HK-2 (cell line): Measurements from ENCODE around the gene RPL27A.
A peak's percentile ranks its signal among the peaks of the same experiment; 100 is the strongest.

Experiments used
- DNase-seq: peaks from one replicate; pipeline ENCODE4 v3.0.0-alpha.2; 2018; ENCODE audit not compliant: unreplicated experiment

Gene RPL27A

DNA sequence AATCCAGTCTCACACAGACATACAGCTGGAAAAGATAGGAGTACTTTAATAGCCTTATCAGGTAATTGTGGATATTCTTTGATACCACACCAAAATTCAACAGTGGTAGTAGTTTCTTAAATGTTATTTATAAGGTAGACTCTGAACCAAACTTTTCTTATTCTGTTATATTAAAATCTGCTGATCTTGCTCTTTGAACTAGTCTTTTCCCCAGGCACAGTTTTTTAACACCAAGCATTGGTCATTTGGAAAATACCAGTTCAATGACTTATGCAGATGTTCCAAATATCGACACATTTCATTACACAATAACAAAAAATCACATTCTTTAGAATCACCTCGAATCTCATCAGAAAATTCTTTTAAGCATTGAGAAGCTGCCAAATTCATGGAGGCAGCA, 7.7 kb upstream of the RPL27A start:
- DNase-seq: no peak

DNA sequence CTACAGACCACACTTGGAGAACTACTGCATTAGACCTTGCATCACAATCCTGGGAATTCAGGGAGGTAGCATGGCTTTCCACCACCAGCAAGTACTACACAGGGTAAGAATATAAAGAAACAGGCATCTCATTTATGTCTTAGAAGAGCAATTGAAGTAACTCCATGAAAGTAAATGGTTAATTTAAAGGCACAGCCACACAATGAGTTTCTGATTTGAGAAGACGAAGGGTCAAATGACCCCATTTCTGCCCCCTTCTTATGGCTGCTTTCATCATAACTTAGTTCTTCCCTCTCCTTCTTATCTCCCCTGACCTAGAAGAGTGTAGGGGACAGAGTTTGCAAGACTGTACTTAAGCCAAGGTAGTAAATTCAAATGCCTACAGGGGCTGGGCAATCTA, 6.1 kb upstream of the RPL27A start:
- DNase-seq: no peak

DNA sequence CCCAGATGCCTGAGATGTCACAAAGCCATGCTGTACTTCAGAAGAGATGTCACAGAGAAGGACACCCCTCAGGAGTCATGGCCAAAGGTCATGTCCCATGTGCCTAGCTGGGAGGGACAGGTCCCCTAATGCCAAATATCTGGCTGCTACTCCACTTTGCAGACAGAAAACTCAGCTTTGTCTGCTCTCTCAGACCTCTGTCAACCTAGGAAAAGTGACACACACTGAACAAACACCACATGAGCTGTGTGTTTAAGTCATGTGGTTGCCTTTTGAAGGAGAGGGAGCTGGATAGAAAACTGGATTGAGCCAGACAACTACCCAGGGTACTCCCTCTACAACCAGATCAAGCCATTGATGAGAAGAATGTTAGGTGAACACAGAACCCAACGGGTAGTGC, 3.6 kb upstream of the RPL27A start:
- no peak for DNase-seq

DNA sequence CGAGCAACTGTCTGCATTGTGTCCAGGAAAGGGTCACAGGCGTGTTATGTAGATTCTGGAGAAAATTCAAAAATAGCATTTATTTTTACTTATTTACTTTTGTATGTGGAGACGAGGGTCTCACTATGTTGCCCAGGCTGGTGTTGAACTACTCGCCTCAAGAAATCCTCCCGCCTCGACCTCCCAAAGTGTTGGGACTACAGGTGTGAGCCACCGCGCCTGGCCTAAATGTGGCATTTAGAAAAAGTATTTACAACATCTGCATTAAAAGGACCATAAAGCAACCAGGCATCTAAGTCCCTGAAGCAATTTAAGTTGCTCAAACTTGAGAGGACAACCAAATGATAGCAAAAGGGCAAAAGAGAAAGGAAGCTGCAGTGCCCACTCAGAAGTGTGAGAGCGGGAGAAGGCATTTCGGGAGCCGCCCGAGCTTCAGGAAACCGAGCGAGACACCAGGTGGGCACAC, 722 bp upstream of the RPL27A start:
- no peak for DNase-seq

DNA sequence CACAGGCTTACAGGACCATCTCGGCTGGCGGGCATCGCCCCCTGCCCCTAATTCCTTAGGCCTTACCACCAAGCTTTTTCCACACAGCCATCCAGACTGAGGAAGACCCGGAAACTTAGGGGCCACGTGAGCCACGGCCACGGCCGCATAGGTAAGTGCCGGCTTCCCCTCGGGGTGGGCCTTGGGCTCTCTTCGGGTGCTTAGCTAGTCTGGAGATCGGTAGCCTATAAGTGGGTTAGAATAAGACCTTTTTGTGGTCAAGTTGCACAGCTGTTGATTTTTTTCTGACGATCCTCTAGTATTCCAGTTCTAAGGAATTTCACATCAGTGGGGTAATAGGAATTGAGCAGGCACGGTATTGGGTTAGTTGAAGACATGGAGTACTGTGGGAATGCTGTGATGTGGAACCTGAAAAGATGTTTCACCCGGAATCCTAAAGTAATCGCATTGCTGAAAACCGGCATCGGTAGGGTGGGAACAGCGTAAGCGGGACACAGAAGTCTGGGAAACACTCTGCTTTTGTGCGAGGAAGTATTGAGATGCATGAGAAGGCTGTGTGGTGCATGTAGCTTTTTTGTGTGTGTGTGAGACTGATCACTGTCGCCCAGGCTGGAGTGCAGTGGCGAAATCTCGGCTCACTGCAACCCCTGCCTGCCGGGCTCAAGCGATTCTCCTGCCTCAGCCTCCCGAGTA, 669 bp downstream of the RPL27A start:
- no peak for DNase-seq

DNA sequence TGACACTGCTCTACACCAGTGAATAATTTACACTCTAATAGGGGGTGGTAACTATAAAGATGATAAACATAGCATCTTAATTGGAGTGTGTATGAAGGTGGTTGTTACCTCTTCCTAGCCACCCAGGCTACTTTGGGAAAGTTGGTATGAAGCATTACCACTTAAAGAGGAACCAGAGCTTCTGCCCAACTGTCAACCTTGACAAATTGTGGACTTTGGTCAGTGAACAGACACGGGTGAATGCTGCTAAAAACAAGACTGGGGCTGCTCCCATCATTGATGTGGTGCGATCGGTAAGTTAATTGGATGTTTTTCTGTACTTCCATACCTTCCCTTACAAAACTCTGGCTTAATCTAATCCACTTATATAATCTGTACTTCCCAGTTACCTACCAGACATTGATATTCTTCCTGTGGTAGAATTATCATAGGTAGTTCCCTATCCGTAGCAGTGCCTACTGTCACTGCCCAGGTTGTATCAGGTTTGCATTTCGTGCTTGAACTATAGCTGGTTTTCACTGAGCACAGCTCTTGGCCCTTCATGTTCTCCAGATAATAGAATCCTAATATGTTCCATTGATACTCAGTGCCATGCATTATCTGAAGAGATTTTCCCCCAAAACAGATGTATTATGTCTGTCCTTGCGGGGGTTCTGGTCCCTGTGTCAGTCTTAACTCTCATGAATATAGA, 2.2 kb downstream of the RPL27A start:
- DNase-seq: no peak

DNA sequence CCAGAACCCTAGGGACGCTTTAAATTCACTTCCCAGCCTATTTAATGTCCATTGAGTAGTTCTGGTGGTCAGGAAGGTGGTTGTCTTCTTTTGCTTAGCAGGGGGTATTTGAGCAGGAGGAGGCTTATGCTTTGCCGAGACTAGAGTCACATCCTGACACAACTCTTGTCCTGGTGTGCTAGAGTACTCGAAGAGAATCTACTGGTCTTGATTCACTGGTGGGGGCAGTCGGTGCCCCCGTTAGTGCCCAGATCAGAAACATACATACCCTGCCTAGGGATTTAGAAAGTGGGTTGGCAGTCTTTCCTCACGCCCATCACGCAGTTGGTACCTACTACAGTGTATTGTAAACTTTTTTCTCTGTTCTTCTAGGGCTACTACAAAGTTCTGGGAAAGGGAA, 2.7 kb downstream of the RPL27A start:
- DNase-seq: no peak

DNA sequence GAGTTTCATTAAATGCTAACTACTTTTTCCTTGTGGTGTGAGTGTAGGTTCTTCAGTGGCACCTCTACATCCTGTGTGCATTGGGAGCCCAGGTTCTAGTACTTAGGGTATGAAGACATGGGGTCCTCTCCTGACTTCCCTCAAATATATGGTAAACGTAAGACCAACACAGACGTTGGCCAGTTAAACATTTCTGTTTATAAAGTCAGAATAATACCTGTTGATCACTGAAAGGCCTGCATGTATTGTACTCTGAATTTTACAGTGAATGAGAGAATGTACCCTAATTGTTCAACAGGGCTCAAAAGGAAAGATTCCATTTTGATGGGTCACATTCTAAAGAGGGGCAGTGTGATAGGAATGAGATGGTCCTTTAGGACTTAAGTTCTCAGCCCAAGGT, 3.2 kb downstream of the RPL27A start:
- DNase-seq: no peak

DNA sequence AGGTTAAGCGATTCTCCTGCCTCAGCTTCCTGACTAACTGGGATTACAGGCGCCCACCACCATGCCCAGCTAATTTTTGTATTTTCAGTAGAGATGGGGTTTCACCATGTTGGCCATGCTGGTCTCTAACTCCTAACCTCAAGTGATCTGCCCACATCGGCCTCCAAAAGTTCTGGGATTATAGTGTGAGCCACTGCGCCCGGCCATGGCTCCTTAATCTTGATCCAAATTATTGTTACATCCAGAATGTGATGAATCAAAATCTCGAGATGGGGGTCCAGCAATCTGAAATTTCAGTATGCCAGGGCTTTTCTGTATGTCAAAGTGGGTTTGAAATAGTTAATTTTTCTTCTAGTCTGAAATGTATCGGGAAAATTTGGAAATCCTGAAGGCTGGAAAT, 3.7 kb downstream of the RPL27A start:
- no peak for DNase-seq

DNA sequence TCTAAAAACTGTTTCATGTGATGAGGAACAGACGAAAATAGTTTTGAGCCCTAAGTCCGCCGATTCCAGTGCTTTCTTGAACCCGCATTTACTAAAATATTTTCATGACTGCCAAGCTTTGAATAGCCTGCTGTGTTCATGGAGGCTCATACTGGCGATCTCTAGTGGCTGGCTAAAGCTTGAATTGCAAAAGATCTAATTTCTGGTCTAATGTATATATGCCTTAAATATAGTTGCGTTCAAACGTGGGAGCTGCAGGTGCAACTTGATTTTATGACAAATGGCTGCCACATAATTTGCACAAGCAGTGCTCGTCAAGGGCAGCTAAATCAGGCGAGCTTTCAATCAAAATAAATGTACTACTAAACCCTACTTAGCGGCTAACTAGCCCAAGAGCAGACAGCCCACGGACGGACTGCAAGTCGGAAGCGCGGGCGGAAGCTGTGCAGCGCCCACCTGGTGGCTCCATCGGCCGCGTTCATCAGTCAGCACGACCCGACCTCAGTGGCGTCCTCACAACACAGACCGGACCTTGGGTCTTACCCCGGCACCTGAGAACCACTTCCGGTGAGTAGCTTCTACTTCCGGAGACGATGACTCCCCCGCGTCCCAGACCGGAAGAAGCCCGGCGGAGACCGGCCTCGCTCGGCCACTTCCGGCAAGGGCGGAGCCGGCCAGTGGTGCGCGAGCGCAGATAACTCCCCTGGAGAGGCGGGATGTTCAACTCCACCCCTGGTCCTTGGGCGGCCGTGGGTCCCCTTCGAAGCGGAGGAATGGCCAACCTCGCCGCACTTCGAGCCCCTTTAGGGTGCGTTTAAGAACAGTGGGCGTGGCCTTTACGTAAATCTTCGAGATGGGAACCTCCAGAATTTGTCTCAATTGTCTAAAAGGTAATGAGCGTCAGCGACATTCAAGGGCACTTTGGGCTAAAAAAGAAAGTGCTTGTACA, 6.1 kb downstream of the RPL27A start:
- peak; percentile 94 for DNase-seq

DNA sequence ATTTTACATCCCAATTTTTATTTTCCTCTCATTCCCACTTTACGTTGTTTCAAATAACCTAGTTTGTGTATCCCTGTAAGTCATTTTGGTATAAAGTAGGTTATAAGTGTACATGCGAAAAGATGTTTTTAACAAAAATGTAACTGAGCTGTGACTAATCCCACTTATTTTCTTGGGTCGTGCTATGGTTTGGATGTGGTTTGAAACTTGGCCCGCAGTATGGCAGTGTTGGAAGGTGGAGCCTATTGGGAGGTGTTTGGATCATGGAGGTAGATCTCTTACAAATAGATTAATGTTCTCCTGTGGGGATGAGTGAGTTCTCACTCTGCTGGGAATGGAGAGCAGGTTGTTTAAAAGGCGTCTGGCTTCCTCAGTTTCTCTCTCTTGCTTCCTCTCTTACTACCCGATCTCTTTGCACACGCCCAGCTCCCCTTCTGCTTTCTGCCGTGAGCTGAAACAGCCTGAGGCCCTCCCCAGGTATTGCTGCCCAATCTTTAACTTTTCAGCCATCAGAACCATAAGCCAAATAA, 7.2 kb downstream of the RPL27A start:
- no peak for DNase-seq

DNA sequence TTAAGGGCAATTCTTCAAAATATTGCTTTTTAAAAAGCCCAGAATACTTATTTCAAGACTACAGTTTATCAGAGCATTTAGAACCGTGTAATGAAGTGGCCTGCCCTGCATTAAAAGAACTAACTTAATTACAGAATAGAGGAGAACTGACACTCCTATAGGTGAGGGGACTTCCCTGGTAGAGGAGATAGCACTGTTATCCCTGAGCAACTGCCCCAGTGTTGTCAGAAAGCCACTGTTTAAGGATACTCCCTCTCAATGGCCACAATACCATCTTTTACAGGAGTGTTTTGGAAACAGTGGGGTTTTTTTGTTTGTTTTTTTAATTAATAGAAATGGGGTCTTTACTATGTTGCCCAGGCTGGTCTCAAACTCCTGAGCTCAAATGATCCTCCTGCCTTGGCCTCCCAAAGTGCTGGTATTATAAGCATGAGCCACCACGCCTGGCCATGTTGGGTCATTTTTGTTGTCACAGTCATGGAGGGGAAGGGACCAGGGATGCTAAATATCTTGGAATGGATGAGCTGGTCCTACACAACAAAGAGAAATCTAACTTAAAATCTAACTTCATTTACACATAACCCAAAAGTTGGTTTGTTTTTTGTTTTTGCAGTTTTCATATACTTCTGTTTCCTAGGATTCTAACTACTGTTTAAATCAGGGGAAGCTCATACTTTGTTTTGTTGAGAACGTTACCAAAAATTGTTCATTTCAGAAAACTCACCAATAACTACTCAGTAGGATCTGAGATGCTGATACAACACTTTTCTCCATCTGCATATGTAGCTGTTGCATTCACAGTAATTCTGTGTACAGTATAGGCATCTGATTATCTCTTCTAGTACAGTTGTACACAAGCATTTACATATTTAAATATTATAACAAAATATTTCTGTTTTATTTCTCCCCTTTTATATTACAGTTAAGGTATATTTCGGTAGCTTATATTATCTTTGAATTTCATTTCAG, 8.1 kb downstream of the RPL27A start:
- DNase-seq: no peak

DNA sequence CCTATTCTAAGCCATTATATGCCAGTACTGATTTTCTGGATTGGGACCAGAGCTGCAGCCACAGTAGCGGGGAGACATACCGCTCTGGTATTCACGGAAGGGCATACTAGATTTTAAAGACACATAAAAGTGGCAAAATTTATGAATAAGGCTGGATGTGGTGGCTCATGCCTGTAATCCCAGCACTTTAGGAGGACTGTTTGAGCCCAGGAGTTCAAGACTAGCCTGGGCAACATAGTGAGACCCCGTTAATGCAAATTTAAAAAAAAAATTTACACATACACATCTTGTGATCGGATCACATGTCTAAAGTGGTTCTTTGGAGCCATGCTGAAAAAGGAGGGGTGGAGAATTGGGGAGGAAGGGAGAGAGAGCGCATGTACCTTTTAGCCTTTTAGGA, 9.0 kb downstream of the RPL27A start:
- DNase-seq: no peak

DNA sequence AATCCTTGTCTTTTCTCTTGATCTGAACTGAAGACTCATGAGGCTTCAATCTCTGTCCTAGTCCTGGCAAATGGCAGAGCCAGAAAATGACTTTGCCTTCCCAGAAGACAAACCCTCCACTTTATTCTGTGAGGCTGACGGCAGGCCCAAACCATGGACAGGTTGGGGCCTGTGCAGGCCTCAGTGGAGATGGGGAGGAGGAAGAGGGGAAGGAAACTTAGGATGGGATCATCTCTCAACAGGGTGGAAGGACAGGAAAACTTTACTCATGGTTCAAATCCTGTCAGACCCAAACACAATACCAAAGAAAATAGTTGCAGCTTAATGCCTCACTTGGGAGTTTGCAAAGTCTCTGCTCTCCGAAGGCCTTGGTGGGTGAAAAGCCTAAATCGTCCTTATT, 9.8 kb downstream of the RPL27A start:
- no peak for DNase-seq

DNA sequence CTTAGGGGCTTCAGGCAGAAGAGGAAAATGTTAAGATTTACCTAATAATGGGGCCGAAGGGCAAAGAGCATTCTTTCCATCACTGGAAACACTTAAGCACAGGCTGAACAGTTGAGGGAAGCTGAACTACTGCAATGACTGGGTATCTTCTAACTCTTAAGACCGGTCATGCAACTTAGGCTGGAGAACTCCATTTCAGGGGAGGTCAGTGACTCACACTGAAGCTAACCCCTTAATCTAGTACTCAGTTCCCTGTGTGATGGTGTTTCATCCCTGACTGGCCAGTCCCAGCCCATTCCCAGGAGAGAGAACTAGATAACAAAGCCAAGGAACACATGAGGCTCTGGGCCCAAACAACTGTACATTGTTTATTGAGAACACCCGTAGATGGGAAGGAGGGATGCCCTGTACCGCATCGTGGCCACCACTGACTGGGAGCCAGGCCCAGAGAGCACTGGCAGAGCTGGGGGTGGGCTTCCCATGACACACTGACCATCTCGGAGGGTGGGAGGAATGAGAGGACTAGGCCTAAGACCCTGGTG, 10.5 kb downstream of the RPL27A start:
- DNase-seq: no peak

DNA sequence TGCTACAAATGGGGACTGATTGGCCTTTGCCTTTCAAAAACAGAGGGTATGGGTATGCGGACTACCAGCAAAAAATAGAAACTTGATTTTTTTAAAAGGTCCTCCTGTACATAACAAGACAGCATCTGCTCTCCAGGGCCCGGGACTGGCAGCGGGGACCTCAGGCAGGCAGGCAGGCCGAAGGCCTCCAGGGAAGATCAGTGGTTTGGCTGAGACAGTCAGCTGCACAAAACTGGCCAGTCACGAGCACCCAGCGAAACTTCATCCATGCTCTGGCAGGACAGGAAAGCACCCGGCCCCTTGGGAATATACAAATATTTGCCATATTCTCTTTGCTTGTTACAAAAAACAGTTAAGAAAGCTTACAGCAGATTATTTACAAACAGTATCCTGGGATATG, 11.0 kb downstream of the RPL27A start:
- DNase-seq: no peak

DNA sequence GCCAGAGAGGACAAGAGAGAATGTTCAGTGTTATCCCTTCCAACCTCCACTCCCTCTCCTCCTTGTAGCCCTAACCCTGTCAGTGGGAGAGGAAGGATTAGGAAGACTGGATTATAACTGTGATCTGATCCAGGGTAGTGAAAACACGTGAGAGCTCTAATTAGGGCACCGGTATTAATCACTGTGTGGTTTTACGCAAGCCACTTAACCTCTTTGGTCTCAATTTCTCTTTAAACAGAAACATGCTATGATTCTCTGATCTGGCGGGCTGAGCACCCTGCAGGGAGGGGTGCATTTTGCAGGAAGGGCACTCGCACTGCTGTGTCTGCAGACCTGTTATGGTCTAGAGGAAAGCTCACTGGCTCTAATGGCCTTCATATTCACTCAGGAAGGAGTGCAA, 11.5 kb downstream of the RPL27A start:
- no peak for DNase-seq

DNA sequence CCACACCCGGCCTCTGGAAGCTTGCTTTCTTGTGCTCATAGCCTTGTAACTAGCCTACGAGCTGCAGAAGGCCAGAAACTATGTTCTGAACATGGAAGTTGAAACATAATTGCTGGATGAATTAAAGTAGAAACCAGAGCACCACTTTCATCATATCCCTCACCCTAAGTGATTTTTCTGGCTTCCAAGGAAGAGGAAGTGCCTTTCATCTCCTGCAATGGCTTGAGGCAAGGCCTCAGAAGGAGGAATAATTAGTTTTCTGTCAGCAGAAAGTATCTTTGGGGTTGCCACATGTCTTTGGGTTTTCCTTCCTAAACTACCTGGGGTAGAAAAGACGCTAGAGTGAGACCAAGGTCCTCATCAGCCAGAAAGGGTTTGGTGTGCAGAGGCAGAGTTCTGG, 14.5 kb downstream of the RPL27A start:
- no peak for DNase-seq

DNA sequence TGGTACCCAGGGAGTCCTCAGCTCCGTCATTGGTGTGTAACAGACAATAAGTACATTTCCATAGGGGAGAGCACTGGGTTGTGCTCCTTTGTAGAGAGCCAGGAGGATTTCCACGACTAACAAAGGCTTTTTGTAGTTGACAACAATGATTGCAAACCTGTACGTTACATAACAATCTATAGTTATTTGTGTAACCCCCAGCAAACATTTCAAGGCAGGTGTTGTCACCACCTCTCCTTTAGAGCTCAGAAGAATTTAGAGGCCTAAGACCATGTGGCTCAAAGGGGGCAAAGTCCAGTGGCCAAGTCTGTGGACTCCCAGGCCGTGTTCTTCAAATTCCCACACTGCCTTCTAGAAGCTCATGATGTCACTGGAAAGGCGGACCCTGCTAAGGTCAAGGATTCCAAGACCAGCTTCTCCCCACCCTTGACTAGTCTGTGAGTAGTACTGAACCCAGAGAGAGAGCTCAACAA, 15.8 kb downstream of the RPL27A start:
- DNase-seq: no peak

DNA sequence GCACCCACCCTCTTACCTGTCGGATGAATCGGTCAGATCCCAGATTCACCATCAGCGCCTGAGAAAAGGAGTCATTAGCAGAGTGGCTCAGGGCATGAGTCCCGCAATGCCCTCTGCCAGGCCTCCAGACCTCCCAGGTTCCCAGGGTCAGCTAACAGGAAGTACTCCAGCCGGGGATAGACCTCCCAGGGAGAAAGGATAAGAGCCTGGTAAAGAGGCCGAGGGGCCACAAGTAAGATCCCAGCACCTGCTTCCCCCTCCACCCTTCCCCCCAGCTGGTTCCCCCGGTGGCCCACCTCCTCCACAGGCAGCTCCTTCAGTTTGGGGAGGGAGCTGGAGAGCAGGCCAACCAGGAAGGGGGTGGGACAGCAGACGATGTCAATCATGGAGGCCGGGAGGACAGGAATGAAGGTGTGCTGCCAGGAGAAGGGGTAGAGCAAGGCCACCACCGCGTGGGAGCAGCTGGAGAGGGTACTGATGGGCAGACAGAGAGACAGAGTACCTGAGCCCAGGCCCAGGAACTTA, 16.4 kb downstream of the RPL27A start:
- no peak for DNase-seq
